Measurements from ENCODE around the gene SBF1.
A peak's percentile ranks its signal among the peaks of the same experiment; 100 is the strongest.

Gene SBF1

GRCh38 chr22:50459016-50459415 lies 15.8 kb downstream of the SBF1 start:
- H4K8ac ChIP-seq (ENCODE audit: low read depth, low read length), result no peak overlapping the region
- H3K4me1 ChIP-seq (ENCODE audit: control insufficient read depth in 1 of 2, insufficient read depth in 2 of 2, low read length in 2 of 2), result no peaks in the 10 kb centered on the region
- H2BK120ac ChIP-seq (ENCODE audit: insufficient read depth, low read length, poor library complexity), result no peak overlapping the region
- DNase-seq, result no peak
- no peak overlapping the region for H2BK5ac ChIP-seq (ENCODE audit: low read depth, low read length, poor library complexity)
- H3K14ac ChIP-seq (ENCODE audit: low read length), result no peak overlapping the region
- H3K27ac ChIP-seq (ENCODE audit: low read depth, low read length), result no peak overlapping the region
- no peaks in the 10 kb centered on the region for H3K79me1 ChIP-seq (ENCODE audit: low read length)
- H2BK12ac ChIP-seq (ENCODE audit: low read length), result no peak overlapping the region
- no peak overlapping the region for H4K12ac ChIP-seq (ENCODE audit: low read depth, low read length)
- H2AK5ac ChIP-seq (ENCODE audit: low read length), result no peak overlapping the region
- H3K27me3 ChIP-seq (ENCODE audit: insufficient read depth, low read length), result no peaks in the 10 kb centered on the region
- H3K4ac ChIP-seq (ENCODE audit: low read depth, low read length), result no peak overlapping the region
- no peak overlapping the region for H3K4me2 ChIP-seq (ENCODE audit: low read length)
- H3K9me3 ChIP-seq (ENCODE audit: insufficient read depth, low read depth, low read length), result peaks cover 2% of the 10 kb centered on the region
- no peak overlapping the region for H3K4me3 ChIP-seq (ENCODE audit: low read depth, low read length)
- H3K36me3 ChIP-seq (ENCODE audit: control insufficient read depth in 1 of 2, insufficient read depth in 2 of 2, low read length in 2 of 2), result peaks cover 95 to 96% of the 10 kb centered on the region in 2 experiments
- no peak overlapping the region for H3K9ac ChIP-seq (ENCODE audit: low read length)
- no CpG with 5 or more reads among the region's 22 CpGs for WGBS (ENCODE audit: extremely low coverage, insufficient coverage, insufficient read length)
- no peaks in the 10 kb centered on the region for H3K79me2 ChIP-seq (ENCODE audit: control insufficient read depth, insufficient read depth, low read length, poor library complexity)
- H4K91ac ChIP-seq (ENCODE audit: low read depth, low read length), result no peak overlapping the region
- H3K23ac ChIP-seq (ENCODE audit: low read length), result no peak overlapping the region
- no peak overlapping the region for H2AFZ ChIP-seq (ENCODE audit: insufficient read depth, low read length, poor library complexity)
- H3K18ac ChIP-seq (ENCODE audit: low read length), result no peak overlapping the region

- H3K4me3 ChIP-seq (ENCODE audit: low read depth, low read length), result no peak overlapping the region
- H3K27ac ChIP-seq (ENCODE audit: low read depth, low read length), result no peak overlapping the region
- H3K79me1 ChIP-seq (ENCODE audit: low read length), result no peaks in the 10 kb centered on the region
- DNase-seq, result no peak
- H3K27me3 ChIP-seq (ENCODE audit: insufficient read depth, low read length), result no peaks in the 10 kb centered on the region
- no peaks in the 10 kb centered on the region for H3K4me1 ChIP-seq (ENCODE audit: control insufficient read depth in 1 of 2, insufficient read depth in 2 of 2, low read length in 2 of 2)
- H3K36me3 ChIP-seq (ENCODE audit: control insufficient read depth in 1 of 2, insufficient read depth in 2 of 2, low read length in 2 of 2), result peaks cover 77% of the 10 kb centered on the region in 2 experiments
- no peak overlapping the region for H3K23ac ChIP-seq (ENCODE audit: low read length)
- H3K4me2 ChIP-seq (ENCODE audit: low read length), result no peak overlapping the region
- no peak overlapping the region for H3K18ac ChIP-seq (ENCODE audit: low read length)
- no peak overlapping the region for H3K14ac ChIP-seq (ENCODE audit: low read length)
- WGBS (ENCODE audit: extremely low coverage, insufficient coverage, insufficient read length), result no CpG with 5 or more reads among the region's 34 CpGs
- no peak overlapping the region for H3K4ac ChIP-seq (ENCODE audit: low read depth, low read length)
- no peak overlapping the region for H2BK5ac ChIP-seq (ENCODE audit: low read depth, low read length, poor library complexity)
- no peak overlapping the region for H4K91ac ChIP-seq (ENCODE audit: low read depth, low read length)
- no peak overlapping the region for H4K12ac ChIP-seq (ENCODE audit: low read depth, low read length)
- H2BK12ac ChIP-seq (ENCODE audit: low read length), result no peak overlapping the region
- no peak overlapping the region for H3K9ac ChIP-seq (ENCODE audit: low read length)
- H2AFZ ChIP-seq (ENCODE audit: insufficient read depth, low read length, poor library complexity), result no peak overlapping the region
- H3K79me2 ChIP-seq (ENCODE audit: control insufficient read depth, insufficient read depth, low read length, poor library complexity), result no peaks in the 10 kb centered on the region
- no peak overlapping the region for H2AK5ac ChIP-seq (ENCODE audit: low read length)
- H3K9me3 ChIP-seq (ENCODE audit: insufficient read depth, low read depth, low read length), result peaks cover 2% of the 10 kb centered on the region
- H4K8ac ChIP-seq (ENCODE audit: low read depth, low read length), result no peak overlapping the region
- H2BK120ac ChIP-seq (ENCODE audit: insufficient read depth, low read length, poor library complexity), result no peak overlapping the region
Observed at GRCh38 chr22:50456466-50457234, 18.2 kb downstream of the SBF1 start.

- Histone ChIP-seq H2BK120ac (ENCODE audit: insufficient read depth, low read length, poor library complexity) (no peak overlapping the region), H3K14ac (ENCODE audit: low read length) (no peak overlapping the region), H3K79me2 (ENCODE audit: control insufficient read depth, insufficient read depth, low read length, poor library complexity) (no peaks in the 10 kb centered on the region), H2BK12ac (ENCODE audit: low read length) (no peak overlapping the region), H2BK5ac (ENCODE audit: low read depth, low read length, poor library complexity) (no peak overlapping the region), H2AK5ac (ENCODE audit: low read length) (no peak overlapping the region), H3K18ac (ENCODE audit: low read length) (no peak overlapping the region), H3K4me3 (ENCODE audit: low read depth, low read length) (no peak overlapping the region), H3K9me3 (ENCODE audit: insufficient read depth, low read depth, low read length) (peaks cover 2% of the 10 kb centered on the region), H2AFZ (ENCODE audit: insufficient read depth, low read length, poor library complexity) (no peak overlapping the region), H4K12ac (ENCODE audit: low read depth, low read length) (no peak overlapping the region), H3K4me2 (ENCODE audit: low read length) (no peak overlapping the region), H3K27me3 (ENCODE audit: insufficient read depth, low read length) (no peaks in the 10 kb centered on the region), H3K27ac (ENCODE audit: low read depth, low read length) (no peak overlapping the region), H3K36me3 (ENCODE audit: control insufficient read depth in 1 of 2, insufficient read depth in 2 of 2, low read length in 2 of 2) (peaks cover 70% of the 10 kb centered on the region in 2 experiments), H4K91ac (ENCODE audit: low read depth, low read length) (no peak overlapping the region), H3K4ac (ENCODE audit: low read depth, low read length) (no peak overlapping the region), H3K4me1 (ENCODE audit: control insufficient read depth in 1 of 2, insufficient read depth in 2 of 2, low read length in 2 of 2) (no peaks in the 10 kb centered on the region), H3K79me1 (ENCODE audit: low read length) (no peaks in the 10 kb centered on the region), H4K8ac (ENCODE audit: low read depth, low read length) (no peak overlapping the region), H3K9ac (ENCODE audit: low read length) (no peak overlapping the region), H3K23ac (ENCODE audit: low read length) (no peak overlapping the region)
- WGBS (ENCODE audit: extremely low coverage, insufficient coverage, insufficient read length), result no CpG with 5 or more reads among the region's 11 CpGs
- DNase-seq, result no peak
Observed at GRCh38 chr22:50456026-50456425, 18.8 kb downstream of the SBF1 start.

- no peak overlapping the region for H2BK12ac ChIP-seq (ENCODE audit: low read length)
- H2AK5ac ChIP-seq (ENCODE audit: low read length), result no peak overlapping the region
- WGBS (ENCODE audit: extremely low coverage, insufficient coverage, insufficient read length), result no CpG with 5 or more reads among the region's 18 CpGs
- no peak overlapping the region for H3K23ac ChIP-seq (ENCODE audit: low read length)
- peak overlapping the region; percentile 18 for H2AFZ ChIP-seq (ENCODE audit: insufficient read depth, low read length, poor library complexity)
- no peaks in the 10 kb centered on the region for H3K4me1 ChIP-seq (ENCODE audit: control insufficient read depth in 1 of 2, insufficient read depth in 2 of 2, low read length in 2 of 2)
- H3K27me3 ChIP-seq (ENCODE audit: insufficient read depth, low read length), result no peaks in the 10 kb centered on the region
- peaks cover 65 to 66% of the 10 kb centered on the region in 2 experiments for H3K36me3 ChIP-seq (ENCODE audit: control insufficient read depth in 1 of 2, insufficient read depth in 2 of 2, low read length in 2 of 2)
- H3K9me3 ChIP-seq (ENCODE audit: insufficient read depth, low read depth, low read length), result peaks cover 2% of the 10 kb centered on the region
- no peak overlapping the region for H4K8ac ChIP-seq (ENCODE audit: low read depth, low read length)
- H3K79me2 ChIP-seq (ENCODE audit: control insufficient read depth, insufficient read depth, low read length, poor library complexity), result no peaks in the 10 kb centered on the region
- H3K79me1 ChIP-seq (ENCODE audit: low read length), result no peaks in the 10 kb centered on the region
- no peak overlapping the region for H3K27ac ChIP-seq (ENCODE audit: low read depth, low read length)
- no peak overlapping the region for H4K12ac ChIP-seq (ENCODE audit: low read depth, low read length)
- H4K91ac ChIP-seq (ENCODE audit: low read depth, low read length), result no peak overlapping the region
- no peak overlapping the region for H3K14ac ChIP-seq (ENCODE audit: low read length)
- no peak overlapping the region for H3K18ac ChIP-seq (ENCODE audit: low read length)
- H3K4ac ChIP-seq (ENCODE audit: low read depth, low read length), result no peak overlapping the region
- H3K4me2 ChIP-seq (ENCODE audit: low read length), result no peak overlapping the region
- no peak overlapping the region for H2BK120ac ChIP-seq (ENCODE audit: insufficient read depth, low read length, poor library complexity)
- no peak overlapping the region for H2BK5ac ChIP-seq (ENCODE audit: low read depth, low read length, poor library complexity)
- H3K4me3 ChIP-seq (ENCODE audit: low read depth, low read length), result peak overlapping the region; percentile 11
- no peak overlapping the region for H3K9ac ChIP-seq (ENCODE audit: low read length)
- DNase-seq, result no peak
Observed at GRCh38 chr22:50455201-50455600, 19.6 kb downstream of the SBF1 start.

Data from trophoblast cell (in vitro differentiated cells and primary cell).